DOHH2 (cell line): ENCODE measurements around the gene DLGAP1.

Experiments used
- CTCF ChIP-seq: fragments of 200-600 bp; sonication (generic); IDR thresholded peaks from one replicate; pipeline ENCODE4 v1.5.1; 2014; ENCODE audit warnings: antibody characterized with exemption, mild to moderate bottlenecking, low read depth, low read length; ENCODE audit not compliant: poor library complexity, severe bottlenecking
- EZH2phosphoT487 ChIP-seq: fragments of 200-600 bp; sonication (generic); IDR thresholded peaks from 2 replicates; pipeline ENCODE4 v1.6.1; 2017; ENCODE audit warnings: borderline replicate concordance, mild to moderate bottlenecking, antibody characterized with exemption, low read length, moderate library complexity, mixed read lengths

- no peak for TF ChIP-seq CTCF
- no peak for TF ChIP-seq EZH2phosphoT487
Measured at GRCh38 chr18:4293337-4293736, 161.8 kb downstream of the DLGAP1 start.
